SK-N-SH treated with all-trans-retinoic acid at 6 μM for 48 hours (cell line): Measurements from ENCODE around the gene TSR1.

Experiments used
- ATAC-seq: fragments of 200-7000 bp; cut with Tn5 transposase; 3 replicates; pipeline ENCODE4 v1.9.1; 2020; ENCODE audit warnings: mild to moderate bottlenecking, moderate library complexity
- CSDC2 ChIP-seq: fragments of 250-450 bp; sonication (Bioruptor Pico); IDR thresholded peaks from 2 replicates; pipeline ENCODE4 v1.5.0; 2020; ENCODE audit warnings: mild to moderate bottlenecking, moderate library complexity
- ESRRG ChIP-seq: fragments of 250-450 bp; sonication (Bioruptor Pico); IDR thresholded peaks from 2 replicates; pipeline ENCODE4 v1.6.1; 2021; ENCODE audit warnings: mild to moderate bottlenecking
- ISL1 ChIP-seq: fragments of 250-450 bp; sonication (Bioruptor Pico); IDR thresholded peaks from 2 replicates; pipeline ENCODE4 v2.1.2; 2022; ENCODE audit warnings: mild to moderate bottlenecking, moderate library complexity
- OSR1 ChIP-seq: fragments of 250-450 bp; sonication (Bioruptor Pico); IDR thresholded peaks from 2 replicates; pipeline ENCODE4 v1.8.0; 2022; ENCODE audit warnings: moderate library complexity, mild to moderate bottlenecking, inconsistent platforms
- PPARA ChIP-seq: fragments of 250-450 bp; sonication (Bioruptor Pico); IDR thresholded peaks from 2 replicates; pipeline ENCODE4 v1.5.0; 2020; ENCODE audit warnings: mild to moderate bottlenecking, borderline replicate concordance
- RARB ChIP-seq: fragments of 250-450 bp; sonication (Bioruptor Pico); IDR thresholded peaks from 2 replicates; pipeline ENCODE4 v1.8.0; 2021; ENCODE audit warnings: mild to moderate bottlenecking, moderate library complexity
- SNAI2 ChIP-seq: fragments of 250-450 bp; sonication (Bioruptor Pico); IDR thresholded peaks from 2 replicates; pipeline ENCODE4 v1.5.0; 2020; ENCODE audit warnings: mild to moderate bottlenecking, moderate library complexity
- TOX ChIP-seq: fragments of 250-450 bp; sonication (Bioruptor Pico); IDR thresholded peaks from 2 replicates; pipeline ENCODE4 v1.8.0; 2021; ENCODE audit warnings: mild to moderate bottlenecking, moderate library complexity, borderline replicate concordance
- ZC3H10 ChIP-seq: fragments of 250-450 bp; sonication (Bioruptor Pico); IDR thresholded peaks from 2 replicates; pipeline ENCODE4 v1.5.1; 2021; ENCODE audit warnings: mild to moderate bottlenecking, moderate library complexity
- ZFP3 ChIP-seq: fragments of 250-450 bp; sonication (Bioruptor Pico); IDR thresholded peaks from 2 replicates; pipeline ENCODE4 v1.5.0; 2020; ENCODE audit warnings: mild to moderate bottlenecking, moderate library complexity
- ZFP30 ChIP-seq: fragments of 450-650 bp; formaldehyde crosslinking; IDR thresholded peaks from 2 replicates; pipeline ENCODE4 v1.5.0; 2022; ENCODE audit warnings: mild to moderate bottlenecking, moderate library complexity
- ZNF565 ChIP-seq: fragments of 450-650 bp; formaldehyde crosslinking; conservative IDR thresholded peaks from 2 replicates; pipeline ENCODE4 v1.5.0; 2020; ENCODE audit warnings: low read depth, mild to moderate bottlenecking, moderate library complexity
- ZNF70 ChIP-seq: fragments of 450-650 bp; formaldehyde crosslinking; IDR thresholded peaks from 2 replicates; pipeline ENCODE4 v1.5.0; 2020; ENCODE audit warnings: mild to moderate bottlenecking, moderate library complexity
- ZNF8 ChIP-seq: fragments of 450-650 bp; formaldehyde crosslinking; IDR thresholded peaks from 2 replicates; pipeline ENCODE4 v1.5.0; 2020; ENCODE audit warnings: mild to moderate bottlenecking, moderate library complexity
- TF ChIP-seq, protein P1 (sequence below): fragments of 250-450 bp; sonication (Bioruptor Pico); IDR thresholded peaks from 2 replicates; pipeline ENCODE4 v1.8.0; 2021; ENCODE audit warnings: low read depth, mild to moderate bottlenecking, moderate library complexity, borderline replicate concordance
- TF ChIP-seq, protein P2 (sequence below): fragments of 250-450 bp; sonication (Bioruptor Pico); IDR thresholded peaks from 2 replicates; pipeline ENCODE4 v1.5.1; 2021; ENCODE audit warnings: mild to moderate bottlenecking, moderate library complexity
- TF ChIP-seq, protein P3 (sequence below): fragments of 250-450 bp; sonication (Bioruptor Pico); IDR thresholded peaks from 2 replicates; pipeline ENCODE4 v1.8.0; 2020; ENCODE audit warnings: mild to moderate bottlenecking, moderate library complexity, borderline replicate concordance
- TF ChIP-seq, protein P4 (sequence below): fragments of 250-450 bp; sonication (Bioruptor Pico); IDR thresholded peaks from 2 replicates; pipeline ENCODE4 v1.5.0; 2020; ENCODE audit warnings: mild to moderate bottlenecking, moderate library complexity
- TF ChIP-seq, protein P5 (sequence below): fragments of 250-450 bp; sonication (Bioruptor Pico); IDR thresholded peaks from 2 replicates; pipeline ENCODE4 v1.5.1; 2020; ENCODE audit warnings: low read depth, mild to moderate bottlenecking, moderate library complexity

The TSR1 gene

DNA sequence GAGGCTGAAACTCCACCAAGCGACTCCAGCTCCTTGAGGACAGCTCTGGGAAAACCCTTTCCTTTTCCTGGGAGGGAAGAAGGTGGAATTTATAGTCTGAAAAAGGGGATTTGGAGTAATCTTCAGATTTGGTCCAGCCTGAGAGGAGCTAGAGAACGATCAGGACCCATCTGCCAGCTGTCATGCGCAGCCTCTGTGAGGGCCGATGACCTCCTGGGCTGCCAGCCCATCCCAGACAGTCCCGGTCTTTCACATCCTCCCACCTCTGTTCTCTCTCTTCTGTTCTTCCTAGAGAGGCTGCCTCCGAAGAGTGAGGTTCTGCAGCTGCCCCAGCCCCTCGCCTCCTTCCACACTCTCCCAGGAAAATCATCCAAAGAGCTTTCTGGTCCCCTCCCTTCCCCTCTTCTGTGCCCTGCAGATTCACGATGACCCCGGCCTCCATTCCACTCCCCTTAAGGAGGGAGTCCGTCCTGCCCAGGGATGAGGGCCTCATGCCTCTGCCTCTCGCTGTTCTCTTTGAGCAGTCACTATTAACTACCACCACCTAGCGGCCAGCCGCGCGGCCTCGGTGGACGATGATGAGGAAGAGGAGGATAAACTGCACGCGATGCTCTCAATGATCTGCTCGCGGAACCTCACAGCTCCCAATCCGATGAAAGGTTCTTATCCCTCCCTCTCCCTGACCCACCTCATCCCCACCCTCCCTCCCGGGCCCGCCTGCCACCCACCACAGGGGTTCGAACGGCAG lies 30.7 kb upstream of the TSR1 start:
- TF ChIP-seq ZNF8: no peak
- TF ChIP-seq, protein P1, sequence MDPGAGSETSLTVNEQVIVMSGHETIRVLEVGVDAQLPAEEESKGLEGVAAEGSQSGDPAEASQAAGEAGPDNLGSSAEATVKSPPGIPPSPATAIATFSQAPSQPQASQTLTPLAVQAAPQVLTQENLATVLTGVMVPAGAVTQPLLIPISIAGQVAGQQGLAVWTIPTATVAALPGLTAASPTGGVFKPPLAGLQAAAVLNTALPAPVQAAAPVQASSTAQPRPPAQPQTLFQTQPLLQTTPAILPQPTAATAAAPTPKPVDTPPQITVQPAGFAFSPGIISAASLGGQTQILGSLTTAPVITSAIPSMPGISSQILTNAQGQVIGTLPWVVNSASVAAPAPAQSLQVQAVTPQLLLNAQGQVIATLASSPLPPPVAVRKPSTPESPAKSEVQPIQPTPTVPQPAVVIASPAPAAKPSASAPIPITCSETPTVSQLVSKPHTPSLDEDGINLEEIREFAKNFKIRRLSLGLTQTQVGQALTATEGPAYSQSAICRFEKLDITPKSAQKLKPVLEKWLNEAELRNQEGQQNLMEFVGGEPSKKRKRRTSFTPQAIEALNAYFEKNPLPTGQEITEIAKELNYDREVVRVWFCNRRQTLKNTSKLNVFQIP (CRISPR knock-in tag): no peak
- TF ChIP-seq ZC3H10 (CRISPR knock-in tag): no peak
- TF ChIP-seq, protein P2, sequence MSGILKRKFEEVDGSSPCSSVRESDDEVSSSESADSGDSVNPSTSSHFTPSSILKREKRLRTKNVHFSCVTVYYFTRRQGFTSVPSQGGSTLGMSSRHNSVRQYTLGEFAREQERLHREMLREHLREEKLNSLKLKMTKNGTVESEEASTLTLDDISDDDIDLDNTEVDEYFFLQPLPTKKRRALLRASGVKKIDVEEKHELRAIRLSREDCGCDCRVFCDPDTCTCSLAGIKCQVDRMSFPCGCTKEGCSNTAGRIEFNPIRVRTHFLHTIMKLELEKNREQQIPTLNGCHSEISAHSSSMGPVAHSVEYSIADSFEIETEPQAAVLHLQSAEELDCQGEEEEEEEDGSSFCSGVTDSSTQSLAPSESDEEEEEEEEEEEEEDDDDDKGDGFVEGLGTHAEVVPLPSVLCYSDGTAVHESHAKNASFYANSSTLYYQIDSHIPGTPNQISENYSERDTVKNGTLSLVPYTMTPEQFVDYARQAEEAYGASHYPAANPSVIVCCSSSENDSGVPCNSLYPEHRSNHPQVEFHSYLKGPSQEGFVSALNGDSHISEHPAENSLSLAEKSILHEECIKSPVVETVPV: no peak
- TF ChIP-seq ESRRG (CRISPR knock-in tag): no peak
- no peak for TF ChIP-seq ZNF70 (CRISPR knock-in tag)
- no peak for TF ChIP-seq TOX (CRISPR knock-in tag)
- TF ChIP-seq, protein P3, sequence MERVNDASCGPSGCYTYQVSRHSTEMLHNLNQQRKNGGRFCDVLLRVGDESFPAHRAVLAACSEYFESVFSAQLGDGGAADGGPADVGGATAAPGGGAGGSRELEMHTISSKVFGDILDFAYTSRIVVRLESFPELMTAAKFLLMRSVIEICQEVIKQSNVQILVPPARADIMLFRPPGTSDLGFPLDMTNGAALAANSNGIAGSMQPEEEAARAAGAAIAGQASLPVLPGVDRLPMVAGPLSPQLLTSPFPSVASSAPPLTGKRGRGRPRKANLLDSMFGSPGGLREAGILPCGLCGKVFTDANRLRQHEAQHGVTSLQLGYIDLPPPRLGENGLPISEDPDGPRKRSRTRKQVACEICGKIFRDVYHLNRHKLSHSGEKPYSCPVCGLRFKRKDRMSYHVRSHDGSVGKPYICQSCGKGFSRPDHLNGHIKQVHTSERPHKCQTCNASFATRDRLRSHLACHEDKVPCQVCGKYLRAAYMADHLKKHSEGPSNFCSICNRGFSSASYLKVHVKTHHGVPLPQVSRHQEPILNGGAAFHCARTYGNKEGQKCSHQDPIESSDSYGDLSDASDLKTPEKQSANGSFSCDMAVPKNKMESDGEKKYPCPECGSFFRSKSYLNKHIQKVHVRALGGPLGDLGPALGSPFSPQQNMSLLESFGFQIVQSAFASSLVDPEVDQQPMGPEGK (CRISPR knock-in tag): no peak
- TF ChIP-seq CSDC2 (CRISPR knock-in tag): no peak
- TF ChIP-seq, protein P4, sequence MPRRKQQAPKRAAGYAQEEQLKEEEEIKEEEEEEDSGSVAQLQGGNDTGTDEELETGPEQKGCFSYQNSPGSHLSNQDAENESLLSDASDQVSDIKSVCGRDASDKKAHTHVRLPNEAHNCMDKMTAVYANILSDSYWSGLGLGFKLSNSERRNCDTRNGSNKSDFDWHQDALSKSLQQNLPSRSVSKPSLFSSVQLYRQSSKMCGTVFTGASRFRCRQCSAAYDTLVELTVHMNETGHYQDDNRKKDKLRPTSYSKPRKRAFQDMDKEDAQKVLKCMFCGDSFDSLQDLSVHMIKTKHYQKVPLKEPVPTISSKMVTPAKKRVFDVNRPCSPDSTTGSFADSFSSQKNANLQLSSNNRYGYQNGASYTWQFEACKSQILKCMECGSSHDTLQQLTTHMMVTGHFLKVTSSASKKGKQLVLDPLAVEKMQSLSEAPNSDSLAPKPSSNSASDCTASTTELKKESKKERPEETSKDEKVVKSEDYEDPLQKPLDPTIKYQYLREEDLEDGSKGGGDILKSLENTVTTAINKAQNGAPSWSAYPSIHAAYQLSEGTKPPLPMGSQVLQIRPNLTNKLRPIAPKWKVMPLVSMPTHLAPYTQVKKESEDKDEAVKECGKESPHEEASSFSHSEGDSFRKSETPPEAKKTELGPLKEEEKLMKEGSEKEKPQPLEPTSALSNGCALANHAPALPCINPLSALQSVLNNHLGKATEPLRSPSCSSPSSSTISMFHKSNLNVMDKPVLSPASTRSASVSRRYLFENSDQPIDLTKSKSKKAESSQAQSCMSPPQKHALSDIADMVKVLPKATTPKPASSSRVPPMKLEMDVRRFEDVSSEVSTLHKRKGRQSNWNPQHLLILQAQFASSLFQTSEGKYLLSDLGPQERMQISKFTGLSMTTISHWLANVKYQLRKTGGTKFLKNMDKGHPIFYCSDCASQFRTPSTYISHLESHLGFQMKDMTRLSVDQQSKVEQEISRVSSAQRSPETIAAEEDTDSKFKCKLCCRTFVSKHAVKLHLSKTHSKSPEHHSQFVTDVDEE (CRISPR knock-in tag): no peak
- no peak for TF ChIP-seq OSR1 (CRISPR knock-in tag)
- no peak for TF ChIP-seq RARB (CRISPR knock-in tag)
- TF ChIP-seq ISL1: no peak
- TF ChIP-seq ZNF565: no peak
- TF ChIP-seq, protein P5, sequence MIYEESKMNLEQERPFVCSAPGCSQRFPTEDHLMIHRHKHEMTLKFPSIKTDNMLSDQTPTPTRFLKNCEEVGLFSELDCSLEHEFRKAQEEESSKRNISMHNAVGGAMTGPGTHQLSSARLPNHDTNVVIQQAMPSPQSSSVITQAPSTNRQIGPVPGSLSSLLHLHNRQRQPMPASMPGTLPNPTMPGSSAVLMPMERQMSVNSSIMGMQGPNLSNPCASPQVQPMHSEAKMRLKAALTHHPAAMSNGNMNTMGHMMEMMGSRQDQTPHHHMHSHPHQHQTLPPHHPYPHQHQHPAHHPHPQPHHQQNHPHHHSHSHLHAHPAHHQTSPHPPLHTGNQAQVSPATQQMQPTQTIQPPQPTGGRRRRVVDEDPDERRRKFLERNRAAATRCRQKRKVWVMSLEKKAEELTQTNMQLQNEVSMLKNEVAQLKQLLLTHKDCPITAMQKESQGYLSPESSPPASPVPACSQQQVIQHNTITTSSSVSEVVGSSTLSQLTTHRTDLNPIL (CRISPR knock-in tag): no peak
- TF ChIP-seq ZFP30 (CRISPR knock-in tag): no peak
- no peak for TF ChIP-seq SNAI2 (CRISPR knock-in tag)
- no peak for TF ChIP-seq PPARA (CRISPR knock-in tag)
- no peak for TF ChIP-seq ZFP3
- no peak for ATAC-seq

DNA sequence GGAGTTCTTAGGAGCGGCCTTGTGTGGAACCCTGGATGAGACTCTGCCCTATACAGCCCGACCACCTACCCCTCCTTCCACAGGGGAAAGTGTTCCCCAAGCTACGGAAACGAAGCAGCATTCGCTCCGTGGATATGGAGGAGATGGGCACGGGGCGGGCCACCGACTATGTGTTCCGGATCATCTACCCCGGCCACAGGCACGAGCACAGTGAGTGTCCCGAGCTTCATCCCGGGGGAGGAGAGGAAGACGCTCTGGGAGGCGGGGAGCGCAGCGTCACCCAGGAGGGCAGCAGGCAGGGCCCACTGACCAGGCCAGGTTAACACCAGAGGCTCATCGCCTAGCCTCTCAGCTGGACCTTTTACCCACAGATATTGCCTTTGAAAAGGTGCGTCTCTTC lies 28.9 kb upstream of the TSR1 start:
- TF ChIP-seq ZFP3: no peak
- ATAC-seq: no peak

DNA sequence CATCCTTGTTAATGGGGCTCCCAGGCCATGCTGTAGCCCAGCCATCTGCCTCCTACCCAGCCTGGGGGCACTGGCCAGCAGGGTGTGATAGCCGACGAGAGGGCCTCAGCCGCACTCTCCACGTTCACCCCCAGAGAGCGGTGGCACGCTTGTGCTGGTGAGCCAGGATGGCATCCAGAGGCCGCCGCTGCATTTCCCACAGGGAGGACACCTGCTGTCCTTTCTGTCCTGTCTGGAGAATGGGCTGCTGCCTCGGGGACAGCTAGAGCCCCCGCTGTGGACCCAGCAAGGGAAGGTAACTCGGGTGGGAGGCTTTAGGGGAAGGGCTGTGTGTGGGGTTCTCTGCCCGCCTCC lies 28.5 kb upstream of the TSR1 start:
- no peak for ATAC-seq
- TF ChIP-seq ESRRG (CRISPR knock-in tag) (no peak), TOX (CRISPR knock-in tag) (no peak), ZNF70 (CRISPR knock-in tag) (no peak), ISL1 (no peak), OSR1 (CRISPR knock-in tag) (no peak), ZNF8 (no peak), ZC3H10 (CRISPR knock-in tag) (no peak)
- TF ChIP-seq, protein P1 (CRISPR knock-in tag): no peak
- TF ChIP-seq, protein P5 (CRISPR knock-in tag): no peak
